C4-2B (cell line): ENCODE measurements around the gene HTR6.

Source experiments
- H3K27ac ChIP-seq: fragments of 450-650 bp; 2 replicates; pipeline ENCODE4 v1.5.1; 2017
- ZFX ChIP-seq: fragments of 450-650 bp; IDR thresholded peaks from 2 replicates; pipeline ENCODE4 v1.6.1; 2017
- TF ChIP-seq, protein P1 (sequence below): fragments of 450-650 bp; conservative IDR thresholded peaks from 2 replicates; pipeline ENCODE4 v1.5.1; 2017; ENCODE audit warnings: mild to moderate bottlenecking

HTR6 gene

DNA sequence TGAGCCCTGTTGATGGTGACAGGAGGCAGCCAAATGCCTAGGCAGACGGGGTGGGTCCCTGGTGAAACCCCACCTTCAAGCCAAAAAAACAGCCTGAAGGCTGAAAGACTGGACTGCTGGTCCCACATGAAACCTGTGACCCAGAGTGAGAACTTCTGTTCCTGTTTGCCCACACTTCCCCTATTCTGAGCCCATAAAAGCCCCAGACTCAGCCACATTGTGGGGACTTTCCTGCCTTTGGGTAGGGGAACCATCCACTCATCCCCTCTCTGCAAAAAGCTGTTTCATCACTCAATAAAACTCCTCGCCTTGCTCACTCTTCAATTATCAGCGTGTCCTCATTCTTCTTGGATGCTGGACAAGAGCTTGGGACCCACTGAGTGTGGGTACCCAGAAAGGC is 25.2 kb downstream of the HTR6 start:
- TF ChIP-seq ZFX: no peak
- TF ChIP-seq, protein P1, sequence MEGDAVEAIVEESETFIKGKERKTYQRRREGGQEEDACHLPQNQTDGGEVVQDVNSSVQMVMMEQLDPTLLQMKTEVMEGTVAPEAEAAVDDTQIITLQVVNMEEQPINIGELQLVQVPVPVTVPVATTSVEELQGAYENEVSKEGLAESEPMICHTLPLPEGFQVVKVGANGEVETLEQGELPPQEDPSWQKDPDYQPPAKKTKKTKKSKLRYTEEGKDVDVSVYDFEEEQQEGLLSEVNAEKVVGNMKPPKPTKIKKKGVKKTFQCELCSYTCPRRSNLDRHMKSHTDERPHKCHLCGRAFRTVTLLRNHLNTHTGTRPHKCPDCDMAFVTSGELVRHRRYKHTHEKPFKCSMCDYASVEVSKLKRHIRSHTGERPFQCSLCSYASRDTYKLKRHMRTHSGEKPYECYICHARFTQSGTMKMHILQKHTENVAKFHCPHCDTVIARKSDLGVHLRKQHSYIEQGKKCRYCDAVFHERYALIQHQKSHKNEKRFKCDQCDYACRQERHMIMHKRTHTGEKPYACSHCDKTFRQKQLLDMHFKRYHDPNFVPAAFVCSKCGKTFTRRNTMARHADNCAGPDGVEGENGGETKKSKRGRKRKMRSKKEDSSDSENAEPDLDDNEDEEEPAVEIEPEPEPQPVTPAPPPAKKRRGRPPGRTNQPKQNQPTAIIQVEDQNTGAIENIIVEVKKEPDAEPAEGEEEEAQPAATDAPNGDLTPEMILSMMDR: no peak

DNA sequence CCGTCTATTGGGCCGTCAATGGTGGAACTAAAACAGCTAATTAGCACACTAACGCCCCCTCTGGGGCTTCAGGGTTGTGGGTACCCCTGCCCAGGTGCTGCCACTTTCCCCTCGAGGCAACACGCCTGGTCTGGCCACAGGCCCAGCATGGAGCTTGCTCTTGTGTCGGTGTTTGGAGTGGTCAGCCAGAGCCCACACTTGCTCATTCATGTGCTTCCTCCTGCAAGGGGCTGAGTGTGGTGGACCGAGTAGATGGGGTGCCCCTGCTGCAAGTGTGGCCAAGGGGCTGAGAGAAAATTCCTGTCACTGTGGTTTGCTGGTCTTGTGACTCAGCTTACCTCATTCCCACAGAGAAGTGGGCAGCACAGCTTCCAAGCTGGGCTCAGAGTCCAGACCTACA is 25.7 kb downstream of the HTR6 start:
- TF ChIP-seq, protein P1: no peak
- no peak for TF ChIP-seq ZFX
- H3K27ac ChIP-seq: no peak overlapping the region

More for the DNA sequence above, 25.2 kb downstream of the HTR6 start:
- H3K27ac ChIP-seq: no peak overlapping the region

DNA sequence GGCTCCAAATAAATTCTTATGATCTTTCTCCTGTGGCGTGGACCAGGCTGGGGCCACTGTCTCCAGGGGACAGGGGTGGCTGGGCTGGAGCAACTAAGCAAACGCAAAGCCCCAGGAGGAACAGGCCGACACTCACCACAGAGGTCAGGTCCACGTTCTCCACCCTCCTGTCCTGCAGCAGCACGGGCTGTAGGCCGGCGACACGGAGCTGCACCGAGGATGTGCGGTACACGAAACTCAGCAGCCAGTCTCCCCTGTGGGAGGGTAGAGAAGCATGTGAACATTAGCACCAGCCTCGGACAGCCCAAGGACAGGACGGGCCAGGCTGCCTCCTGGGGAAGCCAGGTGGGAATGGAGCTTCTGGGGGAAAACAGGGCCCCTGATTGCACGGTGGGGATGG is 29.6 kb downstream of the HTR6 start:
- TF ChIP-seq, protein P1: no peak
- no peak for TF ChIP-seq ZFX
- H3K27ac ChIP-seq: no peak overlapping the region

DNA sequence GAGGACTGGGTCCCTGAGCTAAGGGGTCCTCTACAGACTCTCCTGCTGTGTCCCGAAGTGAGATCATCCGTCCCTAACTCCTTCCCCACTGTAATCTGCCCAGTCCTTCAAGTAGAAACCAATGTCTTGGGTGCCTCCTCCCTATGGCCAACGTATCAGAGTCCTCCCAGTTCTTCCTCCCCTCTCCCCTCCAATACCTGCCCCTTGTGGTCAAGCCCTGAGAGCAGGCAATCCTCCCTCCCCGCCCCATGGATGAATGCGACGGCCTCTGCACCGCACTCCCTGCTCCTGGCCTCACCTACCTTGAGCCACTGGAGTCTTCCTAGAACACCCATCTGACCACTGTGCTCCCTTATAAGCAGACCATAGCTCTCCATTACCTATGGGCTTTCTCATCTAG is 31.1 kb downstream of the HTR6 start:
- no peak for TF ChIP-seq ZFX
- TF ChIP-seq, protein P1: no peak
- H3K27ac ChIP-seq: no peak overlapping the region

DNA sequence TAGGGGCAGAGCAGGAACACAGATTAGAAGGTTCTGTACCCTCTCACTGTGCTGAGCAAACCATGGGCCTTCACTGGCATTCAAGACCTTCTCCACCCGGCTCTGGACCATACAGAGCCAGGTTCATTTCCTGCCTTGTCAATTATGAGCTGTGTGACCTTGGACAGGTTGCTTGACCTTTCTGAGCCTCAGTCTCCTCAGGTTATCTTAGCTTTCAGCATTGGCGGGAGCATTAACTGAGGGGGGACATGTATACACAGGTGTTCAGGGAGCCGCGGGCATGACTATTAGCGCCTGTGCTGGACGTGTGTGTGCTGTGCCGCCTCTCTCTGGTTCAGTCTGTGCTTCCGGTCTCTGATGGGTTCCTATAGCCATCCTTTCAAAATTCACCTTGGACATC is 32.1 kb downstream of the HTR6 start:
- no peak overlapping the region for H3K27ac ChIP-seq
- TF ChIP-seq ZFX: no peak
- TF ChIP-seq, protein P1: no peak

DNA sequence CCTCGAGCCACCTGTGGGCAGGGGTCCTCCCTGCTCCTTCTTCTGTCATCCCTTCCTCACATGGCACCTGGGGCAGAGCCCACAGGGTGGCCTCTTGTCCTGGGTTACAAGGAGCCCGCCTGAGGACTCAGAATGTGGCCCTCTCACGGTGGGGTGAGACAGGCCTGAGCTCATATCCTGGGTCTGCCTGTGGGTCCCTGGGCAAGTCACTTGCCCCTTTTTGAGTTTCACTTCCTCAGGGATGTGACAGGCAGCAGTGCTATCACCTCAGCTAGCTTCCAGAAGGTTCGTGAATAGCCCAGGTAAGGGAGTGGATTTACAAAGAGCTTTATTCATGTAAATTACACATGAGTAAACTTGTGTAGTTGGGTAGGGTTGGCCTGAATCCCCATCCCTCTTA is 33.5 kb downstream of the HTR6 start:
- no peak overlapping the region for H3K27ac ChIP-seq
- TF ChIP-seq ZFX: no peak
- TF ChIP-seq, protein P1: no peak

DNA sequence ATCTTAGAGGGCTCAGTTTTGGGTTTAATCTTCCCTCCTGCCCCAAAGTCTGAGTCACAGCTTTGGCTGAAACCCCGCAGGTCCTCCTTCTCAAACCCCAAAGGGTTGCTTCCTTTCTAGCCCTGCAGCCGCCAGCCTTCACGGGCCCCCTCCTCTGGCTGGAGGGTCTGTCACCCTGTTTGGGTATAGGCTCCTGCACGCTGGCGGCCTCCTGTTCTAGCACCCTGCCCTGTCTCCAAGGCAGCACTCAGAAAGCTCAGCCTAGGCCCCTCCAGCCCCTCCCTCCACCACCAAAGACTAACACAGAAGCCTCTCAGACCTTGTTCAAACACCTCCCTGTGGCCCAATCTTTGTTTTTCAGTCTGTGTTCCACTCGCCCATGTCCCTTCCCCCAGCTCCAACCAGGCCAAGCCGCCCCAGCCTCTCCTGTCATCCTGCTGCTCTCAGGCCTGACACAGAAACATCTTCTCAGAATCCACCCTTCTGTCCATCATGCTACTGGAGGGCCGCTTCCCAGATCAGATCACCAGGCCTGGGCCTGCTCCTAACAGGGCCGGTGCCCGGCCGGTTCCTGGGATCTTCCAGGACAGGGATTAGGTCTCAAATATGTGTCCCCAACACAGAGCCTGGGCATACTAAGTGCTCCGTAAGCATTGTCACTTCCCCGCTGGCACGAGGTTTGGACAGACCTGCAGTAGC is 35.6 kb downstream of the HTR6 start:
- H3K27ac ChIP-seq: no peak overlapping the region
- no peak for TF ChIP-seq ZFX
- TF ChIP-seq, protein P1: no peak
